GM18868 (cell line): Measurements from ENCODE around the gene BBS5.
"Not testable (repeated sequence)": the region's sequence is repeated elsewhere in the genome, so short reads cannot be mapped to it uniquely, and the experiment has no call there.

Experiments used
- ATAC-seq: cut with Tn5 transposase; IDR thresholded peaks from one replicate; pipeline ENCODE4 v1.9.1; 2021; ENCODE audit warnings: mild to moderate bottlenecking, moderate library complexity; ENCODE audit not compliant: unreplicated experiment

BBS5 gene

GRCh38 chr2:169479257-169480078, at the start of gene BBS5:
BBS5 (plus strand) TSS chr2:169479494; CDS start chr2:169479554, 60 bp downstream.
- peak; percentile 99 for ATAC-seq

GRCh38 chr2:169431772-169432171, 47.5 kb upstream of the BBS5 start:
- not testable (repeated sequence) for ATAC-seq

DNA sequence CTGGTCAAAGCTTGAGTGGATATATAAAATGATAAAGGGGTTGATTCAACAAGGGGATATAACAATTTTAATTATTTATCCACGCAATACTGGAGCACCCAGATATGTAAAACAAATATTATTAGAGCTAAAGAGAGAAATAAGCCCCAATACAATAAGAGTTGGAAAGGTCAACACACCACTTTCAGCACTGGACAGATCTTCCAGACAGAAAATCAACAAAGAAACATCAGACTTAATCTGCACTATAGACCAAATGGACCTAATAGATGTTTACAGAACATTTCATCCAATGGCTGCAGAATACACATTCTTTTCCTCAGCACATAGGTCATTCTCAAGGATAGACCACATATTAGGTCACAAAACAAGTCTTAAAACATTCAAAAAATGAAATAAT, 45.1 kb upstream of the BBS5 start:
- ATAC-seq, result not testable (repeated sequence)

DNA sequence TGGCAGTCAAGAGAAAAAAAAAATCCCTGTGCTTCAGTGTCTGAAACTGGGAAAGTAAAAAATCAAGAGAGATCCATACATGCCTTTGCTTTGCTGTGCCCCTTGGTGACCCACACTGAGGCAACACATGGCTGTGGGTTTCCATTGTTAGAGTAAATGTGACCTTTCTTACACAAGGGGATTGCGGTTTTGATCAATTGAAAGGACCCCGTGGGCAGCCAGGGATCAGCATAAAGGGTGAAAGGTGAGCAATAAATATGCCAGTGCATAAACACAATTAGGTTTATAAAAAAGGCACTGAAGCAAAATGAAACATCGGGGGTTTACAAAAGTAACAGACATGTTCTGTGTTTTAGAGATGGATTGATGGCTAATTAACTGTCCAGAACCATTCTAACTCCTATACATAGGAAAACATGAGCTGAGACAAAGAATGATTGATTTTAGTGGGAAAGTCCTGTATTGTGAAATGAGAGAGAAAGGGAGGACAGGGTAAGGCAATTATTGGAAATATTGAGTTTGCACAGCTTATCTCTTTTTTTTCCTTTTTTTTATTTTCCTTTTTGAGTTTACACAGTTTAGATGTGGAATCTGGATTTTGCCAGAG, 40.7 kb upstream of the BBS5 start:
- no peak for ATAC-seq

DNA sequence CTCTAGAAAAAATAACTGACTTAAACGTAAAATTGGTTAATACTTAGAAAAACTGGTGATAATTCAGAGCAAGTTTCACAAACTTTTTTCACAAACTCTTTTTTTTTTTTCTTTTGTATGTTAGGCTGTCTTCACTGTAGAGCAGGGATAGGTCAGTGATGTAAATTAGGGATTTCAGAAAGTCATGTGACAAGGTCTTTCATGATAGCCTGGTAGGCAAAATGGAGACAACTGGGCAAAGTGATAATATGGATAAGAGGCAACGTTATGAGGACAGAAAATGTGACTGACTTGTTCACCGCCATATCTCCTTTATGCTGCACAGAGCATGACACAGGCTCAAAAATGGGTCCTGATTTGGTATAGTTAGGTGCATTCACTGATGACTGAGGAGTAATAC, 39.4 kb upstream of the BBS5 start:
- no peak for ATAC-seq

GRCh38 chr2:169446452-169446851, 32.8 kb upstream of the BBS5 start:
- no peak for ATAC-seq

- no peak for ATAC-seq
Measured at GRCh38 chr2:169448316-169448715, 31.0 kb upstream of the BBS5 start.

- no peak for ATAC-seq
Measured at GRCh38 chr2:169448865-169449264, 30.4 kb upstream of the BBS5 start.

GRCh38 chr2:169452080-169452479, 27.2 kb upstream of the BBS5 start:
- no peak for ATAC-seq

GRCh38 chr2:169453044-169453443, 26.2 kb upstream of the BBS5 start:
- not testable (repeated sequence) for ATAC-seq

DNA sequence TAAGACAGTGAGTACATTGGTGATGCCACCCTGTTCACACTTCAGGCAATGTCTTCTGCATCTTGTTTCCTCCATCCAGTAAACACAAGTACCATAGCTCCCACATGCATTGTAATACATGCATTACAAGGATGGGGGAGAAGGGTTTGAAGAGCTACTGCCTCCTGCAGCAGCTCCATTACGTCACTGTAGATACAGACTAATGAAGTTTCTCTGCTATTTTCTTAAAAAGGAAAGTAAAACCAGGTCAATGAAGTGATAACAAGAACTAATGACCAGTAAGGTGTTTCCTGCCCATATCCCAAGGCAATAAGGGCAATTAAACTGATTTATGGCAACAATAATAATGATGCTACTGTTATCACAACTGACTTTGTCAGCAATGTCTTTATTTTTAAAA, 18.2 kb upstream of the BBS5 start:
- no peak for ATAC-seq

- no peak for ATAC-seq
Measured at GRCh38 chr2:169462896-169463695, 16.2 kb upstream of the BBS5 start.

- no peak for ATAC-seq
Measured at GRCh38 chr2:169464466-169464865, 14.8 kb upstream of the BBS5 start.

DNA sequence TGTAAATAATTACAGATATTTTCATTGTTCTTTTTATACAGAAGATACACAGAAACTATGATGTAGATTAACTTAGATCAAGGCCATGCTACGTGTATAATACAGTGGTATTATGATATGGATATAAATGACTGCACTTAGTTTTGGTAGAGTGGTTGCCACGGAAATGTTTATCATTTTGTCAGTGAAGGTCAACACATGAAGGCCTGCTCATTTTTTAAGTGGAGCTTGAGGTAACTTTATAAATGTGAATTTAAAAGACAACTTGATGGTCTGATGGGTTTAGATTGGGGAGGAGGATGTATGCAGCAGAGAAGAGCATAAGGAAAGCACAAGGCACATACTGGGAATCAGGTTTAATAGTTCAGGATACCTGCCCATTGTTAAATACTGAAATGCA, 14.4 kb upstream of the BBS5 start:
- no peak for ATAC-seq

GRCh38 chr2:169468841-169469240, 10.5 kb upstream of the BBS5 start:
- no peak for ATAC-seq

GRCh38 chr2:169469952-169470572, 9.2 kb upstream of the BBS5 start:
- no peak for ATAC-seq

GRCh38 chr2:169472249-169472648, 7.0 kb upstream of the BBS5 start:
- ATAC-seq, result no peak

- ATAC-seq, result no peak
Measured at GRCh38 chr2:169476459-169476858, 2.8 kb upstream of the BBS5 start.

DNA sequence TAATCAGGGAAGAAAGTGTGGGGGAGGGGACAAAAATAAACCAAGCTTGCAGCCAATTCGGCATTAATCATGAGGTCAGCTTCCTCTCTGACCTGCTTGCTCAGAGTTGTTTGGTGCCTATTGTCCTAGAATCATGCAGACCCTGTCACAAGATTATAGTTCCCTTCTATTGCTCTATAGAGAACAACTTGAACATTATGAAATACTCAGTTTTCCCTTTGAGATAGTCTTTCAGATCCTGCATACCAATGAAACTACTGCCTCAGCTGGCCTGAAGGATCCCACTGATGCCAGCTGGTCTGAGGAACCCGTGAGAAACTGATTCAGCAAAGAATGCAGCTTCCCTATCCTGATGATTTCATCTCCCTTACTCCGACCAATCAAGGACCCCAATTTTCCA, 955 bp upstream of the BBS5 start:
- no peak for ATAC-seq

DNA sequence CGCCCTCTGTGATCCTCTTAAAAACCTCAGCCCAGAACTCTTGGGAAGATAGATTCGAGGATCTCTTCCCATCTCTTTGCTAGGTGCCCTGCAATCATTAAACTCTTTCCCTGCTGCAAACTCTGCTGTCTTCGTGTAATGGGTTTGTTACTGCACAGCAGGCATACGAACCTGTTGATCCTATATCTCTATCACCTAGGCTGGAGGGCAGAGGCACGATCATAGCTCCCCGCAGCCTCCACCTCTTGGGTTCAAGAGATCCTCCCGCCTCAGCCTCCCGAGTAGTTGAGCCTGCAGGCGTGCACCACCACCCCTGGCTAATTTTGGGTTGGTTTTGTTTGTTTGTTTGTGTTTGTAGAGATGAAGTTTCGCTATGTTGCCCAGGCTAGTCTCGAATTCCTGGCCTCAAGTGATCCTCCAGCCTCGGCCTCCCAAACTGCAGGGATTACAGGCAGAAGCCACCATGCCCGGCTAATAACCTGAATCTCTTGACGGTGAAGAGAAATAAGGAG, 493 bp upstream of the BBS5 start:
- ATAC-seq, result no peak

DNA sequence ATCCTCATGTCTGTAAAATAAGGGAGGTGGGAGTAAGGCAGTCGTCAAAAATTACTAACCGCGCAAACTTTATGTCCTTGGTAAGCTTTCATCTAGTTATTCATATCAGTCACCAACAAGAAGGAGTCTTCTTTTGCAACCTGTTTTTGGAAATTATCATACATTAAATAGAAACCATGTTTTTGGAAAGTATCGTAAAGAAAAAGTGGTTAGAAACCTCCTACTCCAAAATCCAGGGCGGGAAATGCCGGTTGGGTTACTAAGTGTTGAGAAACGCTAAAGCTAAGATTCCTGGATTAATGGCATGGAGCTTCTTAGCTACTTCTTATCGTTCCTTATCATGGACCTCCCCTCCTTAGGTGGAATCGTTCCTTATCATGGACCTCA, 778 bp downstream of the BBS5 start:
- no peak for ATAC-seq
